ENCODE results near the gene C14orf119.

- no peak for TF ChIP-seq CTCF (conservative IDR thresholded peaks at IDR 0.05; ENCODE audit: low read length)
- TF ChIP-seq EZH2phosphoT487 (IDR thresholded peaks at IDR 0.05; ENCODE audit: borderline replicate concordance, low read depth, low read length) = no peak
These were observed 29.7 kb downstream of the C14orf119 start for GRCh38 chr14:23125011-23125410.

All from OCI-LY7 (cell line).